ENCODE measurements around the gene ANKRD24. TPM values are rescaled to one million over a fixed set of nuclear protein-coding genes. Genes with fewer than 3 reads are reported as not detected.

The ANKRD24 gene
- total and polyA plus RNA-seq, 2 donors (not counting 3 experiments of a cell fraction or from before 2014, with no cell fraction given), result 0.07 to 0.27 TPM

DNA sequence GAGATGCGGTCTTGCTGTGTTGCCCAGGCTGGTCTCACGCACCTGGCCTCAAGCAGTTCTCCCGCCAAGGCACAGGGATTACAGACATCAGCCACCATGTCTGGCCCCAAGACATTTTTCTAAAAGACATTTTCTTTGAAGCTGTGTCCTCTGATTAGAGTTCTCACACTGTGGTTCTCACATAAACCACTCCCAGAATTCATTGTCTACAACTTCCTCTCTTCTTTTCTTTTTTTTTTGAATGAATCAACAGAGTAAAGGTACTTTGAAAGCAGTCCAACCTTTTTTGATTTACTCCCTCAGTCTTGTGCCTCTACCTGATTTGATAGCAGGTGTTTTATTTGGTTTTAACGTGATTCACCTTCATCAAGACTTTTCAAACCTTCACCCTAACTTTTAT lies 82.3 kb downstream of the ANKRD24 start:
- no peak overlapping the region for H3K4me3 ChIP-seq (replicated peaks in 1 of 3; ENCODE audit: insufficient read depth in 1 of 3, low read depth in 1 of 3, low read length in 3 of 3)
- H3K9me1 ChIP-seq (replicated peaks; ENCODE audit: control insufficient read depth, extremely low read depth, insufficient read depth, low read length), result no peaks in the 10 kb centered on the region
- H4K20me1 ChIP-seq (replicated peaks; ENCODE audit: control insufficient read depth, extremely low read depth, insufficient read depth, low read length), result no peaks in the 10 kb centered on the region
- H3K4me2 ChIP-seq (ENCODE audit: insufficient read depth, low read length), result no peak overlapping the region
- H3K9me3 ChIP-seq (replicated peaks; ENCODE audit: control insufficient read depth, insufficient read depth, low read length), result no peaks in the 10 kb centered on the region
- H2AFZ ChIP-seq (ENCODE audit: low read depth, low read length), result no peak overlapping the region
- POLR2A ChIA-PET, result no interaction called here
- TF ChIP-seq JUN (IDR thresholded peaks at IDR 0.05; ENCODE audit: borderline replicate concordance, insufficient read depth, insufficient read length, low read depth) (no peak), FOS (IDR thresholded peaks at IDR 0.05; ENCODE audit: borderline replicate concordance, insufficient read depth, low read length) (no peak), POLR2AphosphoS5 (IDR thresholded peaks at IDR 0.05; ENCODE audit: insufficient read depth, low read depth, low read length) (no peak), POLR2A (IDR thresholded peaks at IDR 0.05; ENCODE audit: low read depth, low read length) (no peak), MYC (IDR thresholded peaks at IDR 0.05; ENCODE audit: low read depth, low read length) (no peak), EZH2 (IDR thresholded peaks at IDR 0.05; ENCODE audit: borderline replicate concordance, low read depth, low read length, severe bottlenecking) (no peak), MAX (IDR thresholded peaks at IDR 0.05; ENCODE audit: insufficient read depth, insufficient read length) (no peak), GATA2 (IDR thresholded peaks at IDR 0.05; ENCODE audit: insufficient read depth, insufficient read length, low read depth, low read length) (no peak)
- TF ChIP-seq, protein P1, sequence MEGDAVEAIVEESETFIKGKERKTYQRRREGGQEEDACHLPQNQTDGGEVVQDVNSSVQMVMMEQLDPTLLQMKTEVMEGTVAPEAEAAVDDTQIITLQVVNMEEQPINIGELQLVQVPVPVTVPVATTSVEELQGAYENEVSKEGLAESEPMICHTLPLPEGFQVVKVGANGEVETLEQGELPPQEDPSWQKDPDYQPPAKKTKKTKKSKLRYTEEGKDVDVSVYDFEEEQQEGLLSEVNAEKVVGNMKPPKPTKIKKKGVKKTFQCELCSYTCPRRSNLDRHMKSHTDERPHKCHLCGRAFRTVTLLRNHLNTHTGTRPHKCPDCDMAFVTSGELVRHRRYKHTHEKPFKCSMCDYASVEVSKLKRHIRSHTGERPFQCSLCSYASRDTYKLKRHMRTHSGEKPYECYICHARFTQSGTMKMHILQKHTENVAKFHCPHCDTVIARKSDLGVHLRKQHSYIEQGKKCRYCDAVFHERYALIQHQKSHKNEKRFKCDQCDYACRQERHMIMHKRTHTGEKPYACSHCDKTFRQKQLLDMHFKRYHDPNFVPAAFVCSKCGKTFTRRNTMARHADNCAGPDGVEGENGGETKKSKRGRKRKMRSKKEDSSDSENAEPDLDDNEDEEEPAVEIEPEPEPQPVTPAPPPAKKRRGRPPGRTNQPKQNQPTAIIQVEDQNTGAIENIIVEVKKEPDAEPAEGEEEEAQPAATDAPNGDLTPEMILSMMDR (IDR thresholded peaks at IDR 0.05; ENCODE audit: extremely low read depth in 1 of 2, insufficient read depth in 1 of 2, low read depth in 1 of 2, low read length in 2 of 2), result no peak
- peaks cover 0 to 19% of the 10 kb centered on the region in 2 experiments for H3K36me3 ChIP-seq (ENCODE audit: control insufficient read depth in 2 of 2, extremely low read depth in 1 of 2, insufficient read depth in 2 of 2, low read length in 2 of 2)
- BruUV-seq (replicated peaks), result no TSS peak
- intact Hi-C loops (cut with micrococcal nuclease), result no loop called here
- no peak overlapping the region for H3K9ac ChIP-seq (replicated peaks; ENCODE audit: extremely low read depth, insufficient read depth, low read length)
- no peaks in the 10 kb centered on the region for H3K4me1 ChIP-seq (ENCODE audit: control insufficient read depth, extremely low read depth, insufficient read depth, low read length)
- H3K27ac ChIP-seq (ENCODE audit: insufficient read depth, low read depth, low read length), result no peak overlapping the region
- dilution Hi-C loops (cut with MboI; ENCODE audit: extremely low pct_ligation_motif_present, low sequenced_read_pairs), result no loop called here
- H3K79me2 ChIP-seq (ENCODE audit: control insufficient read depth, insufficient read depth, low read length), result no peaks in the 10 kb centered on the region
- FAIRE-seq (no peak), DNase-seq (ENCODE audit: low read depth, low spot score) (no peak)
- H3K27me3 ChIP-seq (ENCODE audit: control insufficient read depth in 2 of 2, insufficient read depth in 2 of 2, low read length in 2 of 2), result no peaks in the 10 kb centered on the region
- CTCF ChIA-PET, result interaction anchor here (0.7 to 1.8 kb wide), 3 partner anchors 88 to 260 kb away, joined by 3 to 6 read pairs (median 6); no protein-coding TSS in a partner anchor
